NCI-H1092 (cell line): ENCODE data around the gene CYP4B1.
"Not testable (repeated sequence)": the region's sequence is repeated elsewhere in the genome, so short reads cannot be mapped to it uniquely, and the experiment has no call there.

ENCODE experiments used
- DNase-seq: peaks from one replicate; lab custom pipeline; 2025; lab: John Stamatoyannopoulos, UW

Gene CYP4B1

GRCh38 chr1:46816930-46817329 lies 18.1 kb downstream of the CYP4B1 start:
- DNase-seq: no peak

GRCh38 chr1:46817814-46818213 lies 19.0 kb downstream of the CYP4B1 start:
- no peak for DNase-seq

GRCh38 chr1:46818591-46818990 lies 19.7 kb downstream of the CYP4B1 start:
- DNase-seq: no peak

DNA sequence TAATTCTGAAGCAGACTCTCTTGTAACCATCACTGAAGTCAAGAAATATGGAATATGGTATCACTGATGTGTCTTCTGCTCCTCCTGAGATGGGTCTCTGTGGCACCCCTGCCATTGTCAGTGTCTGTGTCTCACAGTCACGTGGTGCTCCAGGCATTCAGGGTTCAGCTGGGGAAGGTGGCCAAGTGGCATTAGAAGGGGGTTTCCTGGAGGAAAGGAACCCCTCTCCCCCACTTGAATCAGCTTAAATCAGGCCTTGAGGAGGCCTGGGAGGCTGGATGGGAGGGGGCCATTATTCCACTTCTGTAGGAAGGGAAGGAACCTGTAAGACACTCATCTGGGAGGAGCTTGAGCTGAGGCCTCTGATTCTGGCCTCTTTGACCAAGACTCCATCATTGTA lies 20.5 kb downstream of the CYP4B1 start:
- no peak for DNase-seq

GRCh38 chr1:46820076-46820475 lies 21.2 kb downstream of the CYP4B1 start:
- DNase-seq: no peak

- DNase-seq: no peak
These were observed 21.8 kb downstream of the CYP4B1 start for GRCh38 chr1:46820560-46821060.

DNA sequence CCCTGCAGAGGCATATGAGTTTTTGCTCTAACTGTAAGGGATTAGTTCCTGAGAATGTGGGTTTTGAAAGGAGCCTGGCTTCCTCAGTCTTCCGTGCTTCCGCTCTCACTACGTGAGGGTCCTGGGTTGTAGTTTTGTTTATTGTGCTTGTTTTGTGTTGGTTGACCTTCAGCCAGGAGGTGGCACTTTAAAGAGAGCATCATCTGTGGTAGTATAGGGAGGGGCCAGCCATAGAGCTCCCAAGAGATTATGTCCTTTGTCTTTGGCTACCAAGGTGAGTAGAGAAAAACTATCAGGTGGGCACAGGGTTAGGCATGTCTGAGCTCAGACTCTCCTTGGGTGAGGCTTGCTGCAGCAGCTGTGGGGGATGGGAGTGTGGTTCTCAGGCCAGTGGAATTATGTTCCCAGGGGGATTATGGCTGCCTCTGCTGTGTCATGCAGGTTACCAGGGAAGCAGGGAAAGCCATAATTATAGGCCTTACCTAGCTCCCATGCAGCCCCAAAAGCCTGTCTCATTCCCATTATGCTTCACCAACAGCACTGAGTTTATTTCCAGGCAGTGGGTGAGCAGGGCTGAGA lies 23.5 kb downstream of the CYP4B1 start:
- no peak for DNase-seq

- DNase-seq: no peak
These were observed 24.3 kb downstream of the CYP4B1 start for GRCh38 chr1:46823151-46823550.

GRCh38 chr1:46826892-46827291 lies 28.0 kb downstream of the CYP4B1 start:
- DNase-seq: not testable (repeated sequence)

DNA sequence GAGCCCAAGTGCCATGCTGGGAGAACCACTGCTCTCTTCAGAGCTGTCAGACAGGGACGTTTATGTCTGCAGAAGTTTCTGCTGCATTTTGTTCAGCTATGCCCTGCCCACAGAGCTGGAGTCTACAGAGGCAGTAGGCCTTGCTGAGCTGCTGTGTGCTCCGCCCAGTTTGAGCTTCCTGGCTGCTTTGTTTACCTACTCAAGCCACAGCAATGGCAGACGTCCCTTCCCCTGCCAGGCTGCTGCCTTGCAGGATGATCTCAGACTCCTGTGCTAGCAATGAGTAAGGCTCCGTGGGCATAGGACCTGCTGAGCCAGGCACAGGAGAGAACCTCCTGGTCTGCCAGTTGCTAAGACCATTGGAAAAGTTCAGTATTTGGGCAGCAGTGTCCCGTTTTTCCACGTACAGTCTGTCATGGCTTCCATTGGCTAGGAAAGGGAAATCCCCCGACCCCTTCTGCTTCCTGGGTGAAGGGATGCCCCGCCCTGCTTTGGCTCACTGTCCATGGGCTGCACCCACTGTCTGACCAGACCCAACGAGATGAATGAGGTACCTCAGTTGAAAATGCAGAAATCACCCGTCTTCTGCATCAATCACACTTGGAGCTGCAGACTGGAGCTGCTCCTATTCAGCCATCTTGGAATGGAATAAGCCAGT lies 31.9 kb downstream of the CYP4B1 start:
- DNase-seq: no peak

DNA sequence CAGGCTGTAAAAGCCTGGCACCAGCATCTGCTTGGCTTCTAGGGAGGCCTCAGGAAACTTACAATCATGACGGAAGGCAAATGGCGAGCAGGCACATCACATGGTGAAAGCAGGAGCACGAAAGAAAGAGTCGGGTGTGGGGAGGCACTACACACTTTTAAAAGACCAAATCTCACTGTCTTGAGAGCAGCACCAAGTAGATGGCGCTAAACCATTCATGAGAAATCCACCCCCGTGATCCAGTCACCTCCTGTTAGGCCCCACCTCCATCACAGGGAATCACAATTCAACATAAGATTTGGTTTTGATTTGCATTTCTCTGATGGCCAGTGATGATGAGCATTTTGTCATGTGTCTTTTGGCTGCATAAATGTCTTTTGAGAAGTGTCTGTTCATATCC lies 36.6 kb downstream of the CYP4B1 start:
- DNase-seq: not testable (repeated sequence)

GRCh38 chr1:46846386-46846785 lies 47.5 kb downstream of the CYP4B1 start:
- DNase-seq: not testable (repeated sequence)

GRCh38 chr1:46857660-46858065 lies 58.8 kb downstream of the CYP4B1 start:
- DNase-seq: not testable (repeated sequence)

GRCh38 chr1:46862348-46862747 lies 63.5 kb downstream of the CYP4B1 start:
- DNase-seq: no peak
